ENCODE measurements around the gene BCR. TPM values are rescaled to one million over a fixed set of nuclear protein-coding genes. Genes with fewer than 3 reads are reported as not detected.

Gene BCR
- total and polyA plus RNA-seq, 2 experiments from 2014 or later: 38.8 to 42.2 TPM

- DNase-seq (ENCODE audit: low spot score): no peak
- no peak overlapping the region for H3K4me2 ChIP-seq
- 92% methylated on average over 11 of the region's 11 CpGs for WGBS (ENCODE audit: low lambda C conversion rate, missing lambda C conversion rate)
- H3K4me1 ChIP-seq (ENCODE audit: insufficient read depth): peaks cover 3% of the 10 kb centered on the region
- no peaks in the 10 kb centered on the region for H4K20me1 ChIP-seq (ENCODE audit: insufficient read depth, poor library complexity, severe bottlenecking)
- H3K27me3 ChIP-seq: no peaks in the 10 kb centered on the region
- H3K4me3 ChIP-seq: no peak overlapping the region
- H3K36me3 ChIP-seq (replicated peaks; ENCODE audit: insufficient read depth, low read depth): no peaks in the 10 kb centered on the region
- TF ChIP-seq CTCF (IDR thresholded peaks at IDR 0.05; ENCODE audit: poor library complexity): no peak
- TF ChIP-seq EZH2 (IDR thresholded peaks at IDR 0.05; ENCODE audit: borderline replicate concordance): no peak
- no peak for TF ChIP-seq EZH2phosphoT487 (IDR thresholded peaks at IDR 0.05; ENCODE audit: low read depth, severe bottlenecking, unreplicated experiment)
- H3K9me2 ChIP-seq (replicated peaks; ENCODE audit: insufficient read depth): no peaks in the 10 kb centered on the region
- H3K27ac ChIP-seq: no peak overlapping the region
- no peaks in the 10 kb centered on the region for H3K79me2 ChIP-seq
- no peak overlapping the region for H2AFZ ChIP-seq
- H3K9me3 ChIP-seq (ENCODE audit: low read depth): no peaks in the 10 kb centered on the region
Measured at GRCh38 chr22:23281053-23281405, 100.7 kb downstream of the BCR start.

- Histone ChIP-seq H2AFZ (no peak overlapping the region), H3K27ac (no peak overlapping the region), H4K20me1 (ENCODE audit: insufficient read depth, poor library complexity, severe bottlenecking) (no peaks in the 10 kb centered on the region), H3K27me3 (no peaks in the 10 kb centered on the region), H3K4me2 (no peak overlapping the region), H3K4me1 (ENCODE audit: insufficient read depth) (peaks cover 3% of the 10 kb centered on the region), H3K36me3 (replicated peaks; ENCODE audit: insufficient read depth, low read depth) (no peaks in the 10 kb centered on the region), H3K9me3 (ENCODE audit: low read depth) (no peaks in the 10 kb centered on the region), H3K4me3 (no peak overlapping the region), H3K9me2 (replicated peaks; ENCODE audit: insufficient read depth) (no peaks in the 10 kb centered on the region), H3K79me2 (no peaks in the 10 kb centered on the region)
- DNase-seq (ENCODE audit: low spot score): peak; percentile 88
- 64% methylated on average over 17 of the region's 21 CpGs for WGBS (ENCODE audit: low lambda C conversion rate, missing lambda C conversion rate)
- TF ChIP-seq EZH2 (IDR thresholded peaks at IDR 0.05; ENCODE audit: borderline replicate concordance) (no peak), CTCF (IDR thresholded peaks at IDR 0.05; ENCODE audit: poor library complexity) (peak; percentile 74)
Measured at GRCh38 chr22:23281406-23282088, 101.2 kb downstream of the BCR start.

GRCh38 chr22:23282089-23282501 is 101.8 kb downstream of the BCR start:
- H3K27ac ChIP-seq: no peak overlapping the region
- DNase-seq (ENCODE audit: low spot score): no peak
- no peak overlapping the region for H2AFZ ChIP-seq
- WGBS (ENCODE audit: low lambda C conversion rate, missing lambda C conversion rate): 83% methylated on average over 15 of the region's 16 CpGs
- H3K36me3 ChIP-seq (replicated peaks; ENCODE audit: insufficient read depth, low read depth): no peaks in the 10 kb centered on the region
- no peaks in the 10 kb centered on the region for H3K27me3 ChIP-seq
- H3K4me2 ChIP-seq: no peak overlapping the region
- H3K4me3 ChIP-seq: no peak overlapping the region
- TF ChIP-seq EZH2phosphoT487 (IDR thresholded peaks at IDR 0.05; ENCODE audit: low read depth, severe bottlenecking, unreplicated experiment) (no peak), CTCF (IDR thresholded peaks at IDR 0.05; ENCODE audit: poor library complexity) (peak; percentile 4)
- H3K4me1 ChIP-seq (ENCODE audit: insufficient read depth): peaks cover 3% of the 10 kb centered on the region
- no peaks in the 10 kb centered on the region for H3K9me3 ChIP-seq (ENCODE audit: low read depth)
- H4K20me1 ChIP-seq (ENCODE audit: insufficient read depth, poor library complexity, severe bottlenecking): no peaks in the 10 kb centered on the region
- H3K9me2 ChIP-seq (replicated peaks; ENCODE audit: insufficient read depth): no peaks in the 10 kb centered on the region
- H3K79me2 ChIP-seq: no peaks in the 10 kb centered on the region

Data from hepatocyte (in vitro differentiated cells).